ENCODE measurements around the gene CBLB.

GRCh38 chr3:105836533-105836932, 32.3 kb downstream of the CBLB start:
- TF ChIP-seq REST (IDR thresholded peaks at IDR 0.05; ENCODE audit: insufficient read depth in 1 of 2, low read depth in 2 of 2, low read length in 1 of 2) (no peak), SIN3A (IDR thresholded peaks at IDR 0.05; ENCODE audit: borderline replicate concordance, insufficient read depth, low read depth, low read length) (no peak), CTCF (IDR thresholded peaks at IDR 0.05) (no peak)
